ENCODE data around the gene KRR1.

GRCh38 chr12:75478116-75478794 lies 33.2 kb downstream of the KRR1 start:
- TF ChIP-seq EZH2phosphoT487 (IDR thresholded peaks at IDR 0.05; ENCODE audit: low read depth) (no peak), CTCF (IDR thresholded peaks at IDR 0.05; ENCODE audit: low read depth, low read length) (no peak)

Measured in OCI-LY3 (cell line).